Measurements from ENCODE around the gene SEMG2. TPM values are rescaled to one million over a fixed set of nuclear protein-coding genes. Genes with fewer than 3 reads are reported as not detected.

SEMG2 gene
- total RNA-seq, 1 experiment from 2014 or later = not detected

GRCh38 chr20:45181639-45182038, 39.5 kb upstream of the SEMG2 start:
- no peaks in the 10 kb centered on the region for H3K79me2 ChIP-seq (ENCODE audit: low read depth)
- DNase-seq = peak in 1 of 2 experiments; percentile 28
- H3F3A ChIP-seq (ENCODE audit: insufficient read depth, low read depth) = peaks cover 16% of the 10 kb centered on the region; the same call in 1 of the 2 replicates
- H4K20me1 ChIP-seq (ENCODE audit: insufficient read depth) = no peaks in the 10 kb centered on the region
- ChIA-PET CTCF (no interaction called here), POLR2A (ENCODE audit: unreplicated experiment) (interaction anchor here (0.6 kb wide), 1 partner anchor 699 kb away, joined by 3 read pairs; no protein-coding TSS in a partner anchor)
- no peak overlapping the region for H3K4me2 ChIP-seq
- no peak for TF ChIP-seq EZH2 (IDR thresholded peaks at IDR 0.05; ENCODE audit: low read depth)
- no peak for TF ChIP-seq CTCF (conservative IDR thresholded peaks at IDR 0.05)
- H3K36me3 ChIP-seq (ENCODE audit: low read depth) = no peaks in the 10 kb centered on the region
- BruUV-seq (replicated peaks) = no TSS peak
- no peaks in the 10 kb centered on the region for H3K9me2 ChIP-seq (ENCODE audit: insufficient read depth)
- H3K27me3 ChIP-seq (ENCODE audit: insufficient read depth, low read depth) = no peaks in the 10 kb centered on the region
- no peak overlapping the region for H3K27ac ChIP-seq
- no peaks in the 10 kb centered on the region for H3K9me3 ChIP-seq (ENCODE audit: insufficient read depth, low read depth)
- H3K4me1 ChIP-seq (replicated peaks; ENCODE audit: insufficient read depth) = peaks cover 33% of the 10 kb centered on the region
- intact Hi-C loops (cut with micrococcal nuclease; ENCODE audit: unreplicated experiment) = no loop called here
- H3K4me3 ChIP-seq = no peak overlapping the region
- H2AFZ ChIP-seq = no peak overlapping the region

- Histone ChIP-seq H3K4me3 (no peak overlapping the region), H3K4me2 (peak overlapping the region; percentile 20), H3K79me2 (ENCODE audit: low read depth) (no peaks in the 10 kb centered on the region), H3K27me3 (ENCODE audit: insufficient read depth, low read depth) (no peaks in the 10 kb centered on the region), H3F3A (ENCODE audit: insufficient read depth, low read depth) (peaks cover 7% of the 10 kb centered on the region; the same call in 1 of the 2 replicates), H3K36me3 (ENCODE audit: low read depth) (no peaks in the 10 kb centered on the region), H3K27ac (peak overlapping the region; percentile 27), H3K9me3 (ENCODE audit: insufficient read depth, low read depth) (no peaks in the 10 kb centered on the region), H2AFZ (no peak overlapping the region), H4K20me1 (ENCODE audit: insufficient read depth) (no peaks in the 10 kb centered on the region), H3K9me2 (ENCODE audit: insufficient read depth) (no peaks in the 10 kb centered on the region), H3K4me1 (replicated peaks; ENCODE audit: insufficient read depth) (peaks cover 27% of the 10 kb centered on the region)
- TF ChIP-seq CTCF (conservative IDR thresholded peaks at IDR 0.05) (no peak), EZH2 (IDR thresholded peaks at IDR 0.05; ENCODE audit: low read depth) (no peak)
- no TSS peak for BruUV-seq (replicated peaks)
- POLR2A ChIA-PET (ENCODE audit: unreplicated experiment) = no interaction called here
- CTCF ChIA-PET = no interaction called here
- intact Hi-C loops (cut with micrococcal nuclease; ENCODE audit: unreplicated experiment) = no loop called here
- DNase-seq = peak in 1 of 2 experiments; percentile 81
Measured at GRCh38 chr20:45183084-45183483, 38.1 kb upstream of the SEMG2 start.

GRCh38 chr20:45187693-45188092, 33.5 kb upstream of the SEMG2 start:
- BruUV-seq (replicated peaks) = no TSS peak
- Histone ChIP-seq H3K27me3 (ENCODE audit: insufficient read depth, low read depth) (no peaks in the 10 kb centered on the region), H3K79me2 (ENCODE audit: low read depth) (no peaks in the 10 kb centered on the region), H4K20me1 (ENCODE audit: insufficient read depth) (no peaks in the 10 kb centered on the region), H3K36me3 (ENCODE audit: low read depth) (no peaks in the 10 kb centered on the region), H3K9me3 (ENCODE audit: insufficient read depth, low read depth) (no peaks in the 10 kb centered on the region), H3K4me3 (no peak overlapping the region), H2AFZ (no peak overlapping the region), H3K4me2 (no peak overlapping the region), H3K9me2 (ENCODE audit: insufficient read depth) (no peaks in the 10 kb centered on the region), H3F3A (ENCODE audit: insufficient read depth, low read depth) (0 out of 2 replicates have a peak, but pooled peaks cover 7% of the 10 kb centered on the region), H3K4me1 (replicated peaks; ENCODE audit: insufficient read depth) (peaks cover 19% of the 10 kb centered on the region), H3K27ac (no peak overlapping the region)
- DNase-seq = no peak
- TF ChIP-seq CTCF (conservative IDR thresholded peaks at IDR 0.05) (no peak), EZH2 (IDR thresholded peaks at IDR 0.05; ENCODE audit: low read depth) (no peak)
- intact Hi-C loops (cut with micrococcal nuclease; ENCODE audit: unreplicated experiment) = no loop called here
- ChIA-PET POLR2A (ENCODE audit: unreplicated experiment) (interaction anchor here (0.5 kb wide), 1 partner anchor 687 kb away, joined by 3 read pairs; no protein-coding TSS in a partner anchor), CTCF (no interaction called here)

All from PC-9 (cell line).